ENCODE results near the gene KPNA3. TPM values are rescaled to one million over a fixed set of nuclear protein-coding genes. Genes with fewer than 3 reads are reported as not detected.

KPNA3 gene
- total RNA-seq, 2 donors from 2014 or later, result 30.3 to 30.9 TPM

GRCh38 chr13:49657241-49657641 lies 135.2 kb downstream of the KPNA3 start:
- no peak overlapping the region for H3K27ac ChIP-seq
- H3K4me3 ChIP-seq, result no peak overlapping the region
- TF ChIP-seq CTCF (IDR thresholded peaks at IDR 0.05), result no peak
- DNase-seq (ENCODE audit: low spot score), result no peak
- ATAC-seq (ENCODE audit: insufficient number of reproducible peaks, low FRiP score, low read depth), result no peak
- no peaks in the 10 kb centered on the region for H3K36me3 ChIP-seq
- H3K4me1 ChIP-seq (ENCODE audit: control insufficient read depth in 1 of 2, low read depth in 2 of 2), result no peaks in the 10 kb centered on the region
- H3K27me3 ChIP-seq (replicated peaks; ENCODE audit: insufficient read depth), result no peaks in the 10 kb centered on the region
- H3K9me3 ChIP-seq, result no peaks in the 10 kb centered on the region

- TF ChIP-seq CTCF (IDR thresholded peaks at IDR 0.05), result no peak
- no peak for DNase-seq (ENCODE audit: low spot score)
- no peaks in the 10 kb centered on the region for H3K36me3 ChIP-seq
- no peak for ATAC-seq (ENCODE audit: insufficient number of reproducible peaks, low FRiP score, low read depth)
- H3K9me3 ChIP-seq, result no peaks in the 10 kb centered on the region
- H3K27ac ChIP-seq, result no peak overlapping the region
- H3K4me3 ChIP-seq, result no peak overlapping the region
- no peaks in the 10 kb centered on the region for H3K4me1 ChIP-seq (ENCODE audit: control insufficient read depth in 1 of 2, low read depth in 2 of 2)
- no peaks in the 10 kb centered on the region for H3K27me3 ChIP-seq (replicated peaks; ENCODE audit: insufficient read depth)
These were observed 136.6 kb downstream of the KPNA3 start for GRCh38 chr13:49655906-49656305.

GRCh38 chr13:49654011-49654410 lies 138.5 kb downstream of the KPNA3 start:
- DNase-seq (ENCODE audit: low spot score), result no peak
- no peaks in the 10 kb centered on the region for H3K27me3 ChIP-seq (replicated peaks; ENCODE audit: insufficient read depth)
- no peak for ATAC-seq (ENCODE audit: insufficient number of reproducible peaks, low FRiP score, low read depth)
- no peak for TF ChIP-seq CTCF (IDR thresholded peaks at IDR 0.05)
- no peaks in the 10 kb centered on the region for H3K4me1 ChIP-seq (ENCODE audit: control insufficient read depth in 1 of 2, low read depth in 2 of 2)
- no peaks in the 10 kb centered on the region for H3K36me3 ChIP-seq
- no peak overlapping the region for H3K27ac ChIP-seq
- no peak overlapping the region for H3K4me3 ChIP-seq
- no peaks in the 10 kb centered on the region for H3K9me3 ChIP-seq

GRCh38 chr13:49653478-49653877 lies 139.0 kb downstream of the KPNA3 start:
- DNase-seq (ENCODE audit: low spot score), result no peak
- Histone ChIP-seq H3K9me3 (no peaks in the 10 kb centered on the region), H3K4me3 (no peak overlapping the region), H3K27me3 (replicated peaks; ENCODE audit: insufficient read depth) (no peaks in the 10 kb centered on the region), H3K36me3 (no peaks in the 10 kb centered on the region), H3K27ac (no peak overlapping the region), H3K4me1 (ENCODE audit: control insufficient read depth in 1 of 2, low read depth in 2 of 2) (no peaks in the 10 kb centered on the region)
- no peak for ATAC-seq (ENCODE audit: insufficient number of reproducible peaks, low FRiP score, low read depth)
- TF ChIP-seq CTCF (IDR thresholded peaks at IDR 0.05), result no peak

GRCh38 chr13:49652355-49653305 lies 139.9 kb downstream of the KPNA3 start:
- Histone ChIP-seq H3K4me3 (no peak overlapping the region), H3K9me3 (no peaks in the 10 kb centered on the region), H3K4me1 (ENCODE audit: control insufficient read depth in 1 of 2, low read depth in 2 of 2) (no peaks in the 10 kb centered on the region), H3K27ac (no peak overlapping the region), H3K27me3 (replicated peaks; ENCODE audit: insufficient read depth) (no peaks in the 10 kb centered on the region), H3K36me3 (no peaks in the 10 kb centered on the region)
- DNase-seq (ENCODE audit: low spot score) (no peak), ATAC-seq (ENCODE audit: insufficient number of reproducible peaks, low FRiP score, low read depth) (no peak)
- TF ChIP-seq CTCF (IDR thresholded peaks at IDR 0.05), result peak; percentile 34
